Measurements from ENCODE around the gene CS. TPM values are rescaled to one million over a fixed set of nuclear protein-coding genes. Genes with fewer than 3 reads are reported as not detected.

Gene CS
- total and polyA plus RNA-seq, 2 donors from 2014 or later: 105 to 166 TPM

DNA sequence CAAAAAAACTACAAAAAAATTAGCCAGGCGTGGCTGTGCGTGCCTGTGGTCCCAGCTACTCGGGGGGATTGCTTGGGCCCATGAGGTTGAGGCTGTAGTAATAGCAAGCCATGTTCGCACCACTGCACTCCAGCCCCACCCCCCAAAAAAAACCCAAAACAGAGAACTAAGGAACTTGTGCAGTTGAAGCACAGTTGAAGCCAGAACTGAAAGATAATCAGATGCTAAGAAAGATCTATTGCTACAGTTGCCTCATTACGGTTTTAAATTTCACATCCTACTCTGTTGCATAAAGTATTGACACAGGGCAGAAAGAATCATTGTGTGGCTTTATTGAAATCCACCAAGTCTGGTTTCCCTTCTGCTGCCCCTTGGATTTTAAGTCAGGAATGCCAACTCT lies 3.8 kb downstream of the CS start:
- DNase-seq (no peak), FAIRE-seq (no peak)
- H3K4me1 ChIP-seq (ENCODE audit: control insufficient read depth in 2 of 3, insufficient read depth in 2 of 3, low read depth in 1 of 3, low read length in 3 of 3): peaks cover 0 to 31% (median 19%) of the 10 kb centered on the region in 3 donors
- H3K36me3 ChIP-seq (ENCODE audit: control insufficient read depth in 2 of 3, insufficient read depth in 3 of 3, low read length in 3 of 3): peaks cover 2 to 5% (median 4%) of the 10 kb centered on the region in 3 donors
- H3K27ac ChIP-seq (ENCODE audit: low read depth in 2 of 2, low read length in 2 of 2): no peak overlapping the region
- no peaks in the 10 kb centered on the region for H3K9me3 ChIP-seq (ENCODE audit: control insufficient read depth in 2 of 3, insufficient read depth in 1 of 3, low read length in 3 of 3)
- no peak overlapping the region for H3K9ac ChIP-seq (ENCODE audit: low read length in 3 of 3)
- H3K27me3 ChIP-seq (ENCODE audit: control insufficient read depth, insufficient read depth, low read length): no peaks in the 10 kb centered on the region
- H3K4me3 ChIP-seq (ENCODE audit: low read length in 3 of 3): no peak overlapping the region
- TF ChIP-seq, protein P1, sequence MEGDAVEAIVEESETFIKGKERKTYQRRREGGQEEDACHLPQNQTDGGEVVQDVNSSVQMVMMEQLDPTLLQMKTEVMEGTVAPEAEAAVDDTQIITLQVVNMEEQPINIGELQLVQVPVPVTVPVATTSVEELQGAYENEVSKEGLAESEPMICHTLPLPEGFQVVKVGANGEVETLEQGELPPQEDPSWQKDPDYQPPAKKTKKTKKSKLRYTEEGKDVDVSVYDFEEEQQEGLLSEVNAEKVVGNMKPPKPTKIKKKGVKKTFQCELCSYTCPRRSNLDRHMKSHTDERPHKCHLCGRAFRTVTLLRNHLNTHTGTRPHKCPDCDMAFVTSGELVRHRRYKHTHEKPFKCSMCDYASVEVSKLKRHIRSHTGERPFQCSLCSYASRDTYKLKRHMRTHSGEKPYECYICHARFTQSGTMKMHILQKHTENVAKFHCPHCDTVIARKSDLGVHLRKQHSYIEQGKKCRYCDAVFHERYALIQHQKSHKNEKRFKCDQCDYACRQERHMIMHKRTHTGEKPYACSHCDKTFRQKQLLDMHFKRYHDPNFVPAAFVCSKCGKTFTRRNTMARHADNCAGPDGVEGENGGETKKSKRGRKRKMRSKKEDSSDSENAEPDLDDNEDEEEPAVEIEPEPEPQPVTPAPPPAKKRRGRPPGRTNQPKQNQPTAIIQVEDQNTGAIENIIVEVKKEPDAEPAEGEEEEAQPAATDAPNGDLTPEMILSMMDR (IDR thresholded peaks at IDR 0.05; ENCODE audit: borderline replicate concordance, extremely low read depth, insufficient read depth): no peak
- intact Hi-C loops (cut with DNase I): no loop called here

DNA sequence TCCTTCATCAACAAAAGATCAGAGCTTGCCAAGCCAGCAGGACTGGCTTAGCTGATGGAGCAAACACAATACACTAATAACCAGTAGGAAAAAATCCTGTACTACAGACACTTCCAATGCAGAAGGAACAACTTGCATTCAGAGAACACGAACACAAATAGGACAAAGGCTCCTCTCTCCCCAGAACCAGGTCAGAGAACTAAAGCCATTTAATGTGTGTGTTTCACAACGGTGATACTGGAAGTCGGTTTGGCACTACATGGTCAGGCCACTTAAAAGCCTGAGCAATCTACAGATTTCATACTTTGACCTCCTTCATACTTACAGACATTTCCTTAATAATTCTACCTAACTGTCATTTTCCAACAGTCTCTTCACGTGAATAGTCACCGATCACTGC lies 6.3 kb downstream of the CS start:
- H3K27me3 ChIP-seq (ENCODE audit: control insufficient read depth, insufficient read depth, low read length): no peaks in the 10 kb centered on the region
- no peak overlapping the region for H3K9ac ChIP-seq (ENCODE audit: low read length in 3 of 3)
- TF ChIP-seq, protein P1 (IDR thresholded peaks at IDR 0.05; ENCODE audit: borderline replicate concordance, extremely low read depth, insufficient read depth): no peak
- no peak overlapping the region for H3K4me3 ChIP-seq (ENCODE audit: low read length in 3 of 3)
- intact Hi-C loops (cut with DNase I): no loop called here
- H3K9me3 ChIP-seq (ENCODE audit: control insufficient read depth in 2 of 3, insufficient read depth in 1 of 3, low read length in 3 of 3): no peaks in the 10 kb centered on the region
- no peak overlapping the region for H3K27ac ChIP-seq (ENCODE audit: low read depth in 2 of 2, low read length in 2 of 2)
- peaks cover 0 to 15% (median 7%) of the 10 kb centered on the region in 3 donors for H3K4me1 ChIP-seq (ENCODE audit: control insufficient read depth in 2 of 3, insufficient read depth in 2 of 3, low read depth in 1 of 3, low read length in 3 of 3)
- DNase-seq (no peak), FAIRE-seq (no peak)
- peaks cover 4 to 11% (median 4%) of the 10 kb centered on the region in 3 donors for H3K36me3 ChIP-seq (ENCODE audit: control insufficient read depth in 2 of 3, insufficient read depth in 3 of 3, low read length in 3 of 3)

DNA sequence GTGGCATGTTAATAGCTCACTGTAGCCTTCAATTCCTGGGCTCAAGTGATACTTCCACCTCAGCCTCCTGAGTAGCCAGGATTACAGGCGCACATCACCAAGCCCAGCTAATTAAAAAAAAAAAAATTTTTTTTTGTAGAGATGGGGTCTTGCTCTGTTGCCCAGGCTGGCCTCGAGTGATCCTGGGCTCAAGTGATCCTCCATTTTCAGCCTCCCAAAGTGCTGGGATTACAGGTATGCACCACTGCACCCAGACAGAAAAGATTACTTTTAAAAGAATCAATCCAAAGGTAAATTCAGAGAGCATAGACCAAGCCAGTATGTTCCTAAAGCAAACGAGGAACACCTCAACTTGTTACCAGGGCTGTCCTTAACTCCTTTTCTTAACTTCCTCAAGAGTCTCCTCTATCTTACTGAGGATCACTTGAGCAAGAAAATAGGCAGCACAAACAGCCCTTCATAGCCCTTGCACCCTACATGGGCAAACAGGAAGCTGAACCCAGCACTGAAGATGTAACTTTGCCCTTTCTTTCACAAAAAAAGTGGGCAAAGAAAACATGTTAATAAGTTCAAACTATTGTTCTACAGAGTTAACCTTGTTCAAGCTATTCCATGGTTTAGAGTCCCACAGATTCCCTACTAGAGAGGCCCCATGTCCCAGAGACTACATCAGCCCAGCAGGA lies 11.3 kb downstream of the CS start:
- TF ChIP-seq, protein P1 (IDR thresholded peaks at IDR 0.05; ENCODE audit: borderline replicate concordance, extremely low read depth, insufficient read depth): no peak
- Histone ChIP-seq H3K9me3 (ENCODE audit: control insufficient read depth in 2 of 3, insufficient read depth in 1 of 3, low read length in 3 of 3) (no peaks in the 10 kb centered on the region), H3K4me1 (ENCODE audit: control insufficient read depth in 2 of 3, insufficient read depth in 2 of 3, low read depth in 1 of 3, low read length in 3 of 3) (peaks cover 0 to under 1% (median 0%) of the 10 kb centered on the region in 3 donors), H3K27me3 (ENCODE audit: control insufficient read depth, insufficient read depth, low read length) (no peaks in the 10 kb centered on the region), H3K27ac (ENCODE audit: low read depth in 2 of 2, low read length in 2 of 2) (no peak overlapping the region), H3K36me3 (ENCODE audit: control insufficient read depth in 2 of 3, insufficient read depth in 3 of 3, low read length in 3 of 3) (peaks cover 0 to 22% (median 9%) of the 10 kb centered on the region in 3 donors), H3K4me3 (ENCODE audit: low read length in 3 of 3) (no peak overlapping the region), H3K9ac (ENCODE audit: low read length in 3 of 3) (no peak overlapping the region)
- intact Hi-C loops (cut with DNase I): no loop called here
- FAIRE-seq (no peak), DNase-seq (no peak)
